KG1 (cell line): ENCODE data around the gene EBNA1BP2.
"Not testable (repeated sequence)": the region's sequence is repeated elsewhere in the genome, so short reads cannot be mapped to it uniquely, and the experiment has no call there.

Experiments
- DNase-seq: peaks from one replicate; lab custom pipeline; 2025; lab: John Stamatoyannopoulos, UW

EBNA1BP2 gene

GRCh38 chr1:43119928-43120586, 52.0 kb downstream of the EBNA1BP2 start:
- DNase-seq: not testable (repeated sequence)
